ENCODE measurements around the gene PAFAH1B1.
A peak's percentile ranks its signal among the peaks of the same experiment; 100 is the strongest.
"Not testable (repeated sequence)": the region's sequence is repeated elsewhere in the genome, so short reads cannot be mapped to it uniquely, and the experiment has no call there.

The PAFAH1B1 gene

GRCh38 chr17:2592971-2593820 is at the start of gene PAFAH1B1:
PAFAH1B1 (plus strand) TSS chr17:2593654; CDS start chr17:2638289, 44,635 bp downstream.
- DNase-seq (ENCODE audit: low read depth), result peak; percentile 92

- DNase-seq (ENCODE audit: low read depth), result no peak
These were observed 48.1 kb upstream of the PAFAH1B1 start for GRCh38 chr17:2545393-2545792.

GRCh38 chr17:2547176-2547575 is 46.3 kb upstream of the PAFAH1B1 start:
- no peak for DNase-seq (ENCODE audit: low read depth)

GRCh38 chr17:2548026-2548425 is 45.4 kb upstream of the PAFAH1B1 start:
- DNase-seq (ENCODE audit: low read depth), result not testable (repeated sequence)

- DNase-seq (ENCODE audit: low read depth), result no peak
These were observed 43.9 kb upstream of the PAFAH1B1 start for GRCh38 chr17:2549392-2550211.

GRCh38 chr17:2551493-2551892 is 42.0 kb upstream of the PAFAH1B1 start:
- DNase-seq (ENCODE audit: low read depth), result no peak

- no peak for DNase-seq (ENCODE audit: low read depth)
These were observed 41.5 kb upstream of the PAFAH1B1 start for GRCh38 chr17:2551928-2552327.

- DNase-seq (ENCODE audit: low read depth), result no peak
These were observed 32.8 kb upstream of the PAFAH1B1 start for GRCh38 chr17:2560658-2561057.

- DNase-seq (ENCODE audit: low read depth), result no peak
These were observed 31.1 kb upstream of the PAFAH1B1 start for GRCh38 chr17:2562162-2562858.

GRCh38 chr17:2563061-2563460 is 30.4 kb upstream of the PAFAH1B1 start:
- no peak for DNase-seq (ENCODE audit: low read depth)

- no peak for DNase-seq (ENCODE audit: low read depth)
These were observed 29.9 kb upstream of the PAFAH1B1 start for GRCh38 chr17:2563543-2563942.

GRCh38 chr17:2564877-2565276 is 28.6 kb upstream of the PAFAH1B1 start:
- DNase-seq (ENCODE audit: low read depth), result no peak

- no peak for DNase-seq (ENCODE audit: low read depth)
These were observed 27.4 kb upstream of the PAFAH1B1 start for GRCh38 chr17:2566056-2566455.

GRCh38 chr17:2571523-2572303 is 21.7 kb upstream of the PAFAH1B1 start:
- DNase-seq (ENCODE audit: low read depth), result no peak

GRCh38 chr17:2572304-2572609 is 21.2 kb upstream of the PAFAH1B1 start:
- DNase-seq (ENCODE audit: low read depth), result not testable (repeated sequence)

GRCh38 chr17:2580151-2580550 is 13.3 kb upstream of the PAFAH1B1 start:
- DNase-seq (ENCODE audit: low read depth), result no peak

GRCh38 chr17:2580661-2581060 is 12.8 kb upstream of the PAFAH1B1 start:
- no peak for DNase-seq (ENCODE audit: low read depth)

GRCh38 chr17:2582493-2582892 is 11.0 kb upstream of the PAFAH1B1 start:
- no peak for DNase-seq (ENCODE audit: low read depth)

GRCh38 chr17:2591040-2591640 is 2.3 kb upstream of the PAFAH1B1 start:
- DNase-seq (ENCODE audit: low read depth), result no peak

- peak; percentile 59 for DNase-seq (ENCODE audit: low read depth)
These were observed 617 bp downstream of the PAFAH1B1 start for GRCh38 chr17:2593821-2594721.

Data from stimulated activated CD8-positive, alpha-beta memory T cell treated with anti-CD3 and anti-CD28 coated beads, Interleukin-15, amount 100 ng/mL, for 24 hours (primary cell).